Stimulated activated CD8-positive, alpha-beta memory T cell treated with anti-CD3 and anti-CD28 coated beads, Interleukin-4, amount 100 ng/mL, for 1 hour (primary cell): ENCODE results near the gene LILRB1.
"Not testable (repeated sequence)": the region's sequence is repeated elsewhere in the genome, so short reads cannot be mapped to it uniquely, and the experiment has no call there.

Experiments
- DNase-seq, 2 donors: peaks; one replicate each; pipeline ENCODE4 v3.0.0-alpha.2; 2020; ENCODE audit warnings: low read depth in 2 of 2, low spot score in 1 of 2

LILRB1 gene

GRCh38 chr19:54630262-54630661 is at the start of gene LILRB1:
Gene LILRB1 (plus strand): TSS chr19:54630484. CDS start chr19:54631074, 590 bp downstream.
- not testable (repeated sequence) for DNase-seq

- no peak for DNase-seq
These were observed 43.9 kb upstream of the LILRB1 start for GRCh38 chr19:54586397-54586796.

DNA sequence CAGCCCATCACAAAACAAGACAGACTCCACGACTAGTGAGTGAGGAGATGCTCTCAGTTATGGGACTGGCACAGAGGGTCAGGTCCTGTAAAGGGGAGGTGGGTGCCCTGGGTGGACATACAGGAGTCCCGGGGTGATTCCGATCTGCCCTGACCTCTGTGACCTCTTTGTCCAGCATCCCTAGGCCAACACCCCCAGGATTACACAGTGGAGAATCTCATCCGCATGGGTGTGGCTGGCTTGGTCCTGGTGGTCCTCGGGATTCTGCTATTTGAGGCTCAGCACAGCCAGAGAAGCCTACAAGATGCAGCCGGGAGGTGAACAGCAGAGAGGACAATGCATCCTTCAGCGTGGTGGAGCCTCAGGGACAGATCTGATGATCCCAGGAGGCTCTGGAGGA is 43.3 kb upstream of the LILRB1 start:
- DNase-seq, result no peak

DNA sequence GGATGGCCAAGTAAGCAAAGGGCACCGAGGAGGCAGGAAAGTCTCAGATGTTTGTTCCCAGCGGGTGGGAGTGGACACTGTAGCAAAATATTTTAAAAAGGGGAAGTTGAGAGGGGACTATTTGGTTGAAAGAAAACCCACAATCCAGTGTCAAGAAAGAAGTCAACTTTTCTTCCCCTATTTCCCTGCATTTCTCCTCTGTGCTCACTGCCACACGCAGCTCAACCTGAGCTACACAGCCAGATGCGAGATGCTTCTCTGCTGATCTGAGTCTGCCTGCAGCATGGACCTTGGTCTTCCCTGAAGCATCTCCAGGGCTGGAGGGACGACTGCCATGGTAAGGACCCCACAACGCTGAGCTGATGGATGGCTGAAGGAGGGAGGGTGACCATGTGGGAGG is 36.8 kb upstream of the LILRB1 start, which contains the start of gene LILRA1:
Gene LILRA1 (plus strand): TSS at position 188 of the 400 bp plus-strand sequence. CDS start 613 bp downstream, outside the sequence.
- not testable (repeated sequence) for DNase-seq

GRCh38 chr19:54593931-54594626 is 36.2 kb upstream of the LILRB1 start:
- DNase-seq, result not testable (repeated sequence)

- no peak for DNase-seq
These were observed 35.5 kb upstream of the LILRB1 start for GRCh38 chr19:54594737-54595136.

DNA sequence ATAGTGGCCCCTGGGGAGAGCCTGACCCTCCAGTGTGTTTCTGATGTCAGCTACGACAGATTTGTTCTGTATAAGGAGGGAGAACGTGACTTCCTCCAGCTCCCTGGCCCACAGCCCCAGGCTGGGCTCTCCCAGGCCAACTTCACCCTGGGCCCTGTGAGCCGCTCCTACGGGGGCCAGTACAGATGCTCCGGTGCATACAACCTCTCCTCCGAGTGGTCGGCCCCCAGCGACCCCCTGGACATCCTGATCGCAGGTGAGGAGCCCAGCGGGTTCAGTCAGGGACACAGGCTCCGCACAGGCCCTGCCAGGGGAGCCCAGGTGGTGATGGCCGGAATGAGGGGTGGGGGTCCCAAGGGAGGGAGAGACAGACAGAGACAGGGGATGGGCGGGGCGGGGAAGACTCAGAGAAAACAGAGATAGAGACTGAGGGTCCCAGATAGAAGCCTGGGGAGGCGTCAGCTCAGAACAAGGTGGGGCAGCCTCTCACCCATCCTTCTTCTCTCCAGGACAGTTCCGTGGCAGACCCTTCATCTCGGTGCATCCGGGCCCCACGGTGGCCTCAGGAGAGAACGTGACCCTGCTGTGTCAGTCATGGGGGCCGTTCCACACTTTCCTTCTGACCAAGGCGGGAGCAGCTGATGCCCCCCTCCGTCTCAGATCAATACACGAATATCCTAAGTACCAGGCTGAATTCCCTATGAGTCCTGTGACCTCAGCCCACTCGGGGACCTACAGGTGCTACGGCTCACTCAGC is 34.4 kb upstream of the LILRB1 start:
- DNase-seq, result not testable (repeated sequence)

DNA sequence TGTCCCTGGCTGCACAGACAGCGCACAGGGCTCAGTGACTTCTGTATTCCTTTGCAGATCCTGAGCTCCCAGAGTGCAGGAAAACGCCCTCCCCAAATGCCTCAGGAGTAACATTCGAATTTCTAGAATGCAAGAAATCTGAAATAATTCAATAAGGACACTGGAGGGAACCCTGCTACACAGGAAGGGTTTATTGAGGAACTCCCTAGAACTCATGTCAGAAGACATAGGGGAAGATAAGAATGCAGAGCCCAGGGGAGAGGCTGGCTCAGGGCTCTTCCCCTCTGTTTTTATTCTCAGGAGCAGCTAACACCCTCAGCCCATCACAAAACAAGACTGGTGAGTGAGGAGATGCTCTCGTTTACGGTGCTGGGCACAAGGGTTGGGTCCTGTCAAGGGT is 30.1 kb upstream of the LILRB1 start:
- no peak for DNase-seq

GRCh38 chr19:54606230-54606629 is 24.1 kb upstream of the LILRB1 start:
- DNase-seq, result no peak

DNA sequence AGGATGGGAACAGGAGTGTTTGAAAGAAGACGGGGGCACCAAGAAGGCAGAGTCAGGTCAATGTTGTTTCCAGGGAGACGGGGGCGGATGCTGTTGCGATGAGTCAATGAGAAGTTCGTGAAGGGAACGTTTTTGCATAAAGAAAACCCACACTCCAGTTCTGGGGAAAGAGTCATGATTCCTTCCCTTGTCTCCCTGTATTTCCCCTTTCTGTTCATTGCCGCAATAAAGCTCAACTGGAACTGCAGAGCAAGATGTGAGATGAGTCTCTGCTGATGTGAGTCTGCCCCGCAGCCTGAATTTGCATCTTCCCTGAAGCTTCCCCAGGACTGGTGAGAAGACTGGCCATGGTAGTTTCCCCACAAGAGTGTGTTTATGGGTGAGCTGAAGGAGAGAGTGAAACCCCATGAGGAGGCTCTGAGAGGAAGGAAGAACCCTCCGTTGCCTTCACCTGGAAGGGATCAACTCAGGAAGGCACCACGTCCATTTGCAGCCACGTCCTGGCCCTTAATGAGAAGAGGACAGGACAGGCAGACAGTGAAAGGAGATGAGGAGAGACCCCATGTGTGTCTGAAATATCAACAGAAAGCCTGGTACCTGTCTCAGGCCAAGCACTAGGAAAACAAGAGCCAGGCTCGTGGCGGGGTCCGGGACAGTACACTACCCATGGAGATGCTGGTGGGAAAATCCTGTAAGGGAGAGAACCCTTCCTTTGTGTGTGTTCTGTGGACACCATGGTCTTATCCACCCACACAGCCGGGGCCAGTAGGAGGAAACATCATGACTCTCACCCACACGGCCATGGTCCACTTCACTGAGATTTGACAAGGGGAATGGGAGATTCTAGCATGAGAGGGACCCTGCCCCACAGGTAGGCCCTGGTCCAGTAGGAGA is 23.1 kb upstream of the LILRB1 start:
- no peak for DNase-seq

DNA sequence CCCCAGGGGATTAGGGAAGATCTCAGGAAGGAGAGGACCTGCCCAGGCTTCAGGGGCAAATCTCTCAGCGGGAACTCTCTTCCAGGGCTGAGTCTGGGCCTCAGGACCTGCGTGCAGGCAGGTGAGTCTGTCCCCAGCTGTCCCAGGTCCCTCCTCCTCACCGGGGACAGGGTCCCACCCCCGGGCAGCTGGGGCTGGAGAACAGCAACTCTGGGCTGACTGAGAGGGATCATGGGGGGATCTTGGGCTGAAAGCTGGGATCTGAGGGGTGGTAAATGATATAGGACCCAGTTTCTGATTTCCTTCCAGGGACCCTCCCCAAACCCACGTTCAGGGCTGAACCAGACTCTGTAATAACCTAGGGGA is 22.5 kb upstream of the LILRB1 start:
- DNase-seq, result no peak

GRCh38 chr19:54608205-54608604 is 22.1 kb upstream of the LILRB1 start:
- no peak for DNase-seq

- DNase-seq, result no peak
These were observed 21.5 kb upstream of the LILRB1 start for GRCh38 chr19:54608792-54609191.

GRCh38 chr19:54609356-54609791 is 20.9 kb upstream of the LILRB1 start:
- no peak for DNase-seq

GRCh38 chr19:54612428-54612827 is 17.9 kb upstream of the LILRB1 start:
- no peak for DNase-seq

- no peak for DNase-seq
These were observed 15.6 kb upstream of the LILRB1 start for GRCh38 chr19:54614726-54615125.

DNA sequence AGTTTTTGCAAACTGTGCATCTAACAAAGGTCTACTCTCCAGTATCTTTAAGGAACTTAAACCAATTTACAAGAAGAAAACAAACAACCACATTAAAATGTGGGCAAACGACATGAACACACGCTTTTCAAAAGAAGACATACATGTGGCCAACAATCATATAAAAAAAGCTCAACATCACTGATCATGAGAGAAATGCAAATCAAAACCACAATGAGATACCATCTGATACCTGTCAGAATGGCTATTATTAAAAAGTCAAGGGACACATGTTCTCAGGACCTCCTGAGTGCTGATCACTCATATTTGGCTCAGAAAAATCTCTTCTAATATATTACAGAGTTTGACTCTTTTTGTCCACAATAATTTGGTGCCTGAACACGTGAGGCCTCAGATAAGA is 14.2 kb upstream of the LILRB1 start:
- no peak for DNase-seq

GRCh38 chr19:54616821-54617560 is 13.3 kb upstream of the LILRB1 start:
- no peak for DNase-seq

- no peak for DNase-seq
These were observed 9.8 kb upstream of the LILRB1 start for GRCh38 chr19:54620464-54620863.

GRCh38 chr19:54622431-54622830 is 7.9 kb upstream of the LILRB1 start:
- no peak for DNase-seq

- DNase-seq, result not testable (repeated sequence)
These were observed 6.0 kb upstream of the LILRB1 start for GRCh38 chr19:54624234-54624633.
